HG03108 (cell line): ENCODE data around the gene IGF2BP3.

ENCODE experiments used
- ATAC-seq: cut with Tn5 transposase; IDR thresholded peaks from one replicate; pipeline ENCODE4 v1.9.1; 2021; ENCODE audit warnings: moderate library complexity; ENCODE audit not compliant: unreplicated experiment

Gene IGF2BP3

DNA sequence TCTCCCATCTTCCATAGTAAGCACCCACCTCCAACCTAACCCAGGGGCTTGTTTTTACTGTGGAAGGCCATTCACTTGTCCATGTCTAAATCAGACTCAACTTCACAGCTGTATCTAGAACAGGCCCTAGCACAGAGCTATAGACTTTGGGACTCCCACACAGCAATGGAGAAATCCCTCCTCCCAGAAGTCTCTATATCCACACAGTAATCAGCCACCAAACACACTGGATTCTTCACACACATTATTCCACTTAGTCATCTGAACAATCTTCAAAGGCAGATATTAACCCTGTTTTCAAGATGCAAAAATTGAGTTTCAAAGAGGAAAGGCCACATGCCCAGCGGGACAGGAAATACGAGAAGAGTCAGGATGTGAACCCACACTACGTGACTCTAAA is 89.3 kb downstream of the IGF2BP3 start:
- ATAC-seq = no peak

- no peak for ATAC-seq
Observed at GRCh38 chr7:23380556-23380955, 89.7 kb downstream of the IGF2BP3 start.

GRCh38 chr7:23378996-23379395 is 91.3 kb downstream of the IGF2BP3 start:
- no peak for ATAC-seq

DNA sequence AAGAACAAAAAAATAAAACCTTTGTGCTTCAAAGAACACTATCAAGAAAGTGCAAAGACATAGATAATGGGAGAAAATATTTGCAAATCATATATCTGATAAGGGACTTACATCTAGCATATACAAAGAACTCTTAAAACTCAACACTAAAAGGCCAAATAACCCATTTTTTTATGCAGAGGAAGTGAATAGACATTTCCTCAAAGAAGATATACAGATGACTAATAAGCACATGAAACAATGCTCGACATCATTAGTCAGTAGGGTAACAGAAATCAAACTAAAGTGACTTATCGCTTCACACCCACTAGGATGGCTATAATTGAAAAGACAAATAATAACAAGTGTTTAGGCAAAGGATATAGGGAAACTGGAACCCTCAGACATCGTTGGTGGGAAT is 93.2 kb downstream of the IGF2BP3 start:
- ATAC-seq = no peak

DNA sequence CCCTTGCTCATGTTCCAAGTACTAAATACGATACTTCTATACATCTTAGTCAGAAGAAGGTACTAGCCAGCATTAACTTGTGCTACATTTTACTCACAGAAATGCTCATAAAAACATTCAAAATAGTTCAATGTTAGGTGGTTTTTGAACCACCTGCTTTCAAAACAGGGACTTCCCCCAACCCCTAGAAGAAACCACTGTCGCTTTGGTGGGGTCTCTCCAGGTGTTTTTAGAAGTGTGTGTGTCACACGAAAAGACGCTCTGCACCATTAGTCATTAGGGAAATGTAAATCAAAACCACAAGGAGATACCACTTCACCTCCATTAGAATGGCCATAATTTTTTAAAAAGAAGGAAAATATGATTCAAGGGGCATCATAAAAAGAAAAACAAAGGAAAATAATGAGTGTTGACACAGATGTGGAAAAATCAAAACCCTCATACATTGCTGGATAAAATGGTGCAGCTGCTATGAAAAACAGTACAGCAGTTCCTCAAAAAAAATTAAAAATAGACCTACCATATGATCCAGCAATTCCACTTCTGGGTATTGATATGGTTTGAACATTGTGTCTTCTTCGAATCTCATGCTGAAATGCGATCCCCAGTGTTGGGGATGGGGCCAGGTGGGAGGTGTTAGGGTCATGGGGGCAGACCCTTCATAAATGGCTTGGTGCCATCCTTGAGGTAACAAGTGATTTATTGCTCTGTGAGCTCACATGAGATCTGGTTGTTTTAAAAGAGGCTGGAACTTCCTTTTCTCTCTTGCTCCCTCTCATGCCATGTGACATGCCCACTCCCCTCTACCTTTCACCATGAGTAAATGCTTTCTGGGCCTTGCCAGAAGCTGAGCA is 96.9 kb downstream of the IGF2BP3 start:
- ATAC-seq = peak; percentile 59

DNA sequence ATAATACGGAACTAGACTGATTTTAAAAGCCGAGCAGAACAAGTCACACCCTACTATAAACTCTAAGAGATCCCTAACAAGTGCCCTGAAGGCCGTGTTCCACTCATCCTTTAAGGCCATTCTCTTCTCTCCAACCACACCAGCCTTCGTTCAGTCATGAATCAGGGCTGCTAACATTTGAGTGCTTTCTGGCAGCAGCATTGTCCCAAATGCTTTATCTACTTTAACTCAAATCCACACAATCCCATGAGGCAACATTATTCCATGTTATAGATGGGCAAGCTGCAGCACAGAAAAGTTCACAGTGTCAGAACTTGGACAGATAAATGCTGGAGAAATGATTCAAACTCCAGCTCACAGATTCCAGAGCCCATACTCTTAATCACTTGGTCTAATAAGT is 97.7 kb downstream of the IGF2BP3 start:
- no peak for ATAC-seq

GRCh38 chr7:23371654-23372053 is 98.6 kb downstream of the IGF2BP3 start:
- ATAC-seq = no peak

- no peak for ATAC-seq
Observed at GRCh38 chr7:23369695-23370404, 100.4 kb downstream of the IGF2BP3 start.

GRCh38 chr7:23369100-23369499 is 101.2 kb downstream of the IGF2BP3 start:
- no peak for ATAC-seq

DNA sequence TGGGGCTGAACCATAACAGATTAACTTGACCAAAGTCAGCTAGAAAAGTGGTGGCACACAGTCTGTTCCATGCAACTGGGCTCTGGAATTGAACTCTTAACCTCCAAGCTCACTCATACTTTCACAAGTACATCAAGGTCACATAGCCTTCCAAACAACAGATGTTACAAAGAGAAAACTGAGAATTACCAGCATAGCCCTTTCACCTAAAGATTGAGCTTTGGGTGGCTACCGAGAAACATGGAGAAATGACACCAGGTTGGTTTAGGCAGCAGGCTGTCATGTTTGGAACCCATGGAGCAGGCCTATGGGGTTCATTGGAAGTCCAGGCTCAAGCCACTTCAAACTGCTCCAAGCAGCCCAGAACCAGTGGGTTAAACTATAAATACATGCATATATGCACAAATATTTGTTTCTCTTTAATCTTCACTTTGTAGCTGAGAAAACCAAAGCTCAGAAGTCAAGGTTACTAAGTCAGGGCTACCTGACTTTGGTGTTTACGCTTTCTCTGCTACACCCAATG is 112.1 kb downstream of the IGF2BP3 start:
- no peak for ATAC-seq

GRCh38 chr7:23357190-23358093 is 112.8 kb downstream of the IGF2BP3 start:
- peak; percentile 45 for ATAC-seq

DNA sequence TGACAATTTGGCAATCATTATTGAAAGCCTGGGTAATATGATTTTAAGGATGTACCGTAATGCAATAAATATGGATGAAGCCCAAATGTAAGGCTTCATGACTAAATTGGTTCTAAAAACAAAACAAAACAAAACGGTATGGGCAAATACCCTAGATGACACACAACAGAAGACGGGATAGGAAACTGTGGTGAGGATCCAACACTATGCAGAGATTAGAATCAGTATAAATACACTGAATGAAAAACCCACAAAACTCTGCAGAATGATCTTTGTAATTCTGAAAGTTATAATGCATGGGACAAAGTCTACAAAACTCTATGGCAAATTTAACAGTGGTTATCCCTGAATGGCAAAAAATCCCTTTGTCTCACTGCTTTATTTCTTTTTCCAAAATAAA is 113.6 kb downstream of the IGF2BP3 start:
- ATAC-seq = no peak

GRCh38 chr7:23356168-23356567 is 114.1 kb downstream of the IGF2BP3 start:
- no peak for ATAC-seq

GRCh38 chr7:23353172-23353571 is 117.1 kb downstream of the IGF2BP3 start:
- no peak for ATAC-seq

DNA sequence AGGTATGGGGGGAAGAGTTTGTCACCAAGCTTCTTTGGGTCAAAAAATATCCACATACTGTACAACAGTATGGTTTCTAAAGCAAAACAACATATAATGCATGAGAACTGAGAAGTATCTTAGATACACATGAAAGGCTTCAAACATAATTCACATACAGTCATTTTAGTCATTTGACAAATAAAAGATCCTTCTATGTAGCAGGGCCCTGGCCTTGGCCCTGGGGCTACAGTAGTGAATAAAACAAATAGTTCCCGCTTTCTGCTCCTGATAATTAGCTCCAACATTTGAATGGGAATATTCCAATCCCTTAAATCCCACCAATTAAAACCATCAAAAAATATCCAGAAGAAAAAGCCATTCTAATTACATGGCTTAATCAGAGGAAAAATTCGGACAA is 119.8 kb downstream of the IGF2BP3 start:
- ATAC-seq = no peak

- no peak for ATAC-seq
Observed at GRCh38 chr7:23349484-23350157, 120.7 kb downstream of the IGF2BP3 start.

DNA sequence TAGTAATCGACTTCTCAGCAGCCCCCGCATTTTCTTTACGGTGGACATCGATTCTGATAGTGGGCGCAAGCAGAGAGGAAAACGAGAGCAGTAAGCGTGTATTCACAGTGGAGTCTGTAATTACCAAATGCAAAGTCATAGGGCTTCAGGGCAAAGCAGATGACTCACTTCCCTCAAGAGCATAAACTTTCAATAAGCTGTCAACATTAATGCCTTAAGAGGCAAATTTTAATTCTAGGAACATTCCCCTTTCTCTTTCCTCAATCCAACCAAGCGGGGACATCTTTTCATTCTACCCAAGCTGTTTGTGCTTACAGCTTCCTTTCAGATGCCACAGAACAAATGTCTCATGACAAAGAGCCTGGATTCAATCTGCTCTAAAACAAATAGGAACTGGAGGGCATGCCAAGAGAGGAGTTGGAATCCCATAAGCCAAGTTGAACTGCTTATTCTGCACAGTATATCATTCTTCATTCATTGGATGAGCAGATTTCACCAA is 122.6 kb downstream of the IGF2BP3 start:
- ATAC-seq = peak; percentile 52

DNA sequence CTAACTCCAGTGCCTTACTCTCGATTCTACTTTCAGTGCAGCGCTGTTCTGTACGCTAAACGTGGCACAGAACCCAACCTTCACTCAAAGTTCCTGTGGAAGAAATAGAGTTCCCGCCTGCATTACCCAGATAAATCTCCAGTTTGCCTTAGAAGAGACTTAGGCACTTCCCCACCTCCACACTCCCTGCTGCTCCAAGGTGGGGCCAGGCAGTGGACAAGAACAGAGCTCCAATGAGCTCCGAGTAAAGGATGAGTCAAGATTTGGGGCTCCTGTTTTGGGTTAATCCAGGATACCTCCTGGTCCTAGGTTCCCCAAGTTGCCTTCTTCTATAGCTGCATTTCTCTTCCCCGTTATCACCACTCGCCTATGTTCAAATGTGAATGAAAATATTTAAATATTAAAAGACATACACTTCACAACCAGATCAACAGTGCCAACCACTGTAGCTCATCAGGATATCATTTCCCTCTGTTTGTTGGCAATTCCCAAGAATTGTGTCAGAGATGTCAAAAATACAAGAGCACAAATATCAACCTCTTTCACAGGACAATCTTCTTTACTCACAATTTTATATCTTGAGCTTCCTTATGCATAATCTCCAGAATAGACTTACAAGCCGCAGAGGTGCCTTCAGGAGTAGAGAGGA is 123.1 kb downstream of the IGF2BP3 start:
- ATAC-seq = no peak

- ATAC-seq = no peak
Observed at GRCh38 chr7:23346316-23346715, 124.0 kb downstream of the IGF2BP3 start.

GRCh38 chr7:23345601-23346000 is 124.7 kb downstream of the IGF2BP3 start:
- no peak for ATAC-seq
